Measurements from ENCODE around the gene SLAIN1. TPM values are rescaled to one million over a fixed set of nuclear protein-coding genes. Genes with fewer than 3 reads are reported as not detected.

The SLAIN1 gene
- polyA plus RNA-seq, 3 donors, result 0.43 to 1.4 (median 0.75) TPM

DNA sequence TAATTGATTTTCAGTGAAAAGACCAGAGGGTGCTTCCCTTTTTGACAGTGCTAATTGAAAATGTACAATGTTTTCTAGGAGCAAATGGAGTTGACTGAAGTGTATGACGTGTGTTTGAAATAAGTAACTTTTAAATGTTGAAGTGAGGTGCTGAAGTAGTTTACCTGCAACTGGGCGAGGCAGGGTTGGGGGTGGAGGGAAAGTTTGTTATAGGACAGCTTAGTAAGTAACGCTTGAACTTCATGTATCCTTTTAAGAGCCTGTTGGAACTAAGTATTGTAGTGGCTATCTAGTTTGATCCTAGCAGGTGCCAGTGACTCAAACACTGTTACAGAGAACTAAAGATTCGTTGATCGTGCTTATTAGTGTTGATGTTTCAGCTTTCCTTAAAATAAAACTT, 5.9 kb downstream of the SLAIN1 start:
- Histone ChIP-seq H2AFZ (ENCODE audit: insufficient read depth, low read depth, low read length, poor library complexity, severe bottlenecking) (no peak overlapping the region), H3K36me3 (replicated peaks in 1 of 2; ENCODE audit: control insufficient read depth in 1 of 2, insufficient read depth in 2 of 2, low read length in 2 of 2) (no peaks in the 10 kb centered on the region), H3K9ac (ENCODE audit: insufficient read depth, low read length, poor library complexity, severe bottlenecking) (no peak overlapping the region), H3K9me3 (replicated peaks in 1 of 2; ENCODE audit: control insufficient read depth in 1 of 2, insufficient read depth in 1 of 2, low read length in 2 of 2) (no peaks in the 10 kb centered on the region), H3K27me3 (ENCODE audit: control insufficient read depth in 2 of 2, insufficient read depth in 2 of 2, low read length in 2 of 2) (no peaks in the 10 kb centered on the region), H3K79me2 (ENCODE audit: insufficient read depth, low read length) (peaks cover 14% of the 10 kb centered on the region), H3K4me3 (replicated peaks in 1 of 3; ENCODE audit: low read depth in 2 of 3, low read length in 3 of 3) (no peak overlapping the region), H3K27ac (ENCODE audit: low read depth in 1 of 2, low read length in 2 of 2) (no peak overlapping the region), H3K4me1 (ENCODE audit: control insufficient read depth in 1 of 2, insufficient read depth in 2 of 2, low read length in 2 of 2) (peaks cover 6% of the 10 kb centered on the region in 2 donors), H3K4me2 (replicated peaks; ENCODE audit: extremely low read depth, low read length, poor library complexity, severe bottlenecking) (no peak overlapping the region), H4K20me1 (ENCODE audit: insufficient read depth, low read length) (no peaks in the 10 kb centered on the region)
- Mint-ChIP-seq H3K9me3 (peaks cover 3 to 11% (median 5%) of the 10 kb centered on the region in 7 donors), H3K27me3 (ENCODE audit: low read depth in 3 of 3) (peaks cover 3 to 4% (median 4%) of the 10 kb centered on the region in 3 donors), H3K27ac (no peak overlapping the region), H3K4me3 (no peak overlapping the region), H3K36me3 (peaks cover 5 to 11% of the 10 kb centered on the region in 2 donors), H3K4me1 (peaks cover 10% of the 10 kb centered on the region)
- 96% methylated on average over 3 of the region's 5 CpGs for WGBS (ENCODE audit: insufficient coverage)
- intact Hi-C loops (cut with micrococcal nuclease), result no loop called here
- TF ChIP-seq CTCF (IDR thresholded peaks at IDR 0.05), result no peak
- DNase-seq, result no peak

GRCh38 chr13:77714119-77714755, 16.8 kb downstream of the SLAIN1 start:
- peaks cover 4% of the 10 kb centered on the region for H3K4me1 Mint-ChIP-seq

More at GRCh38 chr13:77714119-77714755, 16.8 kb downstream of the SLAIN1 start:
- Histone ChIP-seq H3K9me3 (replicated peaks in 1 of 2; ENCODE audit: control insufficient read depth in 1 of 2, insufficient read depth in 1 of 2, low read length in 2 of 2) (peaks cover 0 to 4% of the 10 kb centered on the region in 2 donors), H4K20me1 (ENCODE audit: insufficient read depth, low read length) (no peaks in the 10 kb centered on the region), H3K27ac (ENCODE audit: low read depth in 1 of 2, low read length in 2 of 2) (no peak overlapping the region), H2AFZ (ENCODE audit: insufficient read depth, low read depth, low read length, poor library complexity, severe bottlenecking) (no peak overlapping the region), H3K4me2 (replicated peaks; ENCODE audit: extremely low read depth, low read length, poor library complexity, severe bottlenecking) (no peak overlapping the region), H3K79me2 (ENCODE audit: insufficient read depth, low read length) (no peaks in the 10 kb centered on the region), H3K27me3 (ENCODE audit: control insufficient read depth in 2 of 2, insufficient read depth in 2 of 2, low read length in 2 of 2) (no peaks in the 10 kb centered on the region), H3K4me1 (ENCODE audit: control insufficient read depth in 1 of 2, insufficient read depth in 2 of 2, low read length in 2 of 2) (no peaks in the 10 kb centered on the region), H3K4me3 (replicated peaks in 1 of 3; ENCODE audit: low read depth in 2 of 3, low read length in 3 of 3) (no peak overlapping the region), H3K36me3 (replicated peaks in 1 of 2; ENCODE audit: control insufficient read depth in 1 of 2, insufficient read depth in 2 of 2, low read length in 2 of 2) (no peaks in the 10 kb centered on the region), H3K9ac (ENCODE audit: insufficient read depth, low read length, poor library complexity, severe bottlenecking) (no peak overlapping the region)
- peaks cover 11 to 34% (median 27%) of the 10 kb centered on the region in 7 donors for H3K9me3 Mint-ChIP-seq
- 100% methylated on average over 1 of the region's 3 CpGs for WGBS (ENCODE audit: insufficient coverage)
- H3K36me3 Mint-ChIP-seq, result peaks cover 0 to 3% of the 10 kb centered on the region in 2 donors
- no peak for TF ChIP-seq CTCF (IDR thresholded peaks at IDR 0.05)
- intact Hi-C loops (cut with micrococcal nuclease), result no loop called here
- H3K27me3 Mint-ChIP-seq (ENCODE audit: low read depth in 3 of 3), result peaks cover 0 to under 1% (median 0%) of the 10 kb centered on the region in 3 donors
- DNase-seq, result no peak
- H3K4me3 Mint-ChIP-seq, result no peak overlapping the region
- H3K27ac Mint-ChIP-seq, result no peak overlapping the region

Data from CD14-positive monocyte (primary cell).